Astrocyte (in vitro differentiated cells and primary cell): ENCODE results near the gene TNFAIP1. TPM values are rescaled to one million over a fixed set of nuclear protein-coding genes. Genes with fewer than 3 reads are reported as not detected.
A peak's percentile ranks its signal among the peaks of the same experiment; 100 is the strongest.

ENCODE experiments used
- DNase-seq: peaks from one replicate; pipeline ENCODE4 v3.0.0-alpha.2; 2010; ENCODE audit warnings: low read depth
- FAIRE-seq: peaks from 2 replicates; lab custom pipeline; 2011; peaks lifted over from hg19 to GRCh38; lab: Jason Lieb, UNC
- H2AFZ ChIP-seq: 2 replicates; pipeline ENCODE4 v1.6.0; 2012; ENCODE audit warnings: low read depth, low read length, inconsistent platforms
- H3K27ac ChIP-seq: 2 replicates; pipeline ENCODE4 v1.5.1; 2011; ENCODE audit warnings: low read depth, low read length, inconsistent platforms
- H3K27me3 ChIP-seq: 2 replicates; pipeline ENCODE4 v1.6.0; 2011; ENCODE audit warnings: low read length, inconsistent platforms; ENCODE audit not compliant: insufficient read depth
- H3K36me3 ChIP-seq: 2 replicates; pipeline ENCODE4 v1.5.1; 2011; ENCODE audit warnings: low read length, inconsistent platforms; ENCODE audit not compliant: insufficient read depth
- H3K4me1 ChIP-seq: 2 replicates; pipeline ENCODE4 v1.5.1; 2011; ENCODE audit warnings: low read length, inconsistent platforms; ENCODE audit not compliant: insufficient read depth
- H3K4me2 ChIP-seq: 2 replicates; pipeline ENCODE4 v1.6.0; 2012; ENCODE audit warnings: low read length, inconsistent platforms
- H3K4me3 ChIP-seq: 2 replicates; pipeline ENCODE4 v1.5.1; 2011; ENCODE audit warnings: low read depth, mild to moderate bottlenecking, low read length, inconsistent platforms; ENCODE audit not compliant: insufficient read depth
- H3K79me2 ChIP-seq: 2 replicates; pipeline ENCODE4 v1.6.0; 2012; ENCODE audit warnings: mild to moderate bottlenecking, low read length, inconsistent platforms; ENCODE audit not compliant: insufficient read depth
- H3K9ac ChIP-seq: 2 replicates; pipeline ENCODE4 v1.6.0; 2012; ENCODE audit warnings: mild to moderate bottlenecking, low read length, inconsistent platforms
- H3K9me3 ChIP-seq: 2 replicates; pipeline ENCODE4 v1.5.1; 2012; ENCODE audit warnings: low read depth, mild to moderate bottlenecking, low read length, inconsistent platforms; ENCODE audit not compliant: insufficient read depth
- H4K20me1 ChIP-seq: 2 replicates; pipeline ENCODE4 v1.6.0; 2012; ENCODE audit warnings: low read length, inconsistent platforms; ENCODE audit not compliant: insufficient read depth
- H3K27ac Mint-ChIP-seq: one replicate; pipeline ENCODE4 v1.8.0; 2021; ENCODE audit warnings: mild to moderate bottlenecking, mixed read lengths; ENCODE audit not compliant: unreplicated experiment
- H3K27me3 Mint-ChIP-seq: one replicate; pipeline ENCODE4 v1.8.0; 2021; ENCODE audit warnings: low read depth, mixed read lengths; ENCODE audit not compliant: unreplicated experiment
- H3K36me3 Mint-ChIP-seq: one replicate; pipeline ENCODE4 v1.8.0; 2021; ENCODE audit warnings: low read depth, mixed read lengths; ENCODE audit not compliant: unreplicated experiment
- H3K4me1 Mint-ChIP-seq: one replicate; pipeline ENCODE4 v1.8.0; 2021; ENCODE audit warnings: low read depth, mixed read lengths; ENCODE audit not compliant: unreplicated experiment
- H3K4me3 Mint-ChIP-seq: one replicate; pipeline ENCODE4 v1.8.0; 2021; ENCODE audit warnings: mild to moderate bottlenecking, moderate library complexity, mixed read lengths; ENCODE audit not compliant: unreplicated experiment
- H3K9me3 Mint-ChIP-seq: one replicate; pipeline ENCODE4 v1.8.0; 2021; ENCODE audit warnings: mild to moderate bottlenecking, mixed read lengths; ENCODE audit not compliant: unreplicated experiment
- CTCF ChIP-seq: IDR thresholded peaks from 2 replicates; pipeline ENCODE4 v1.5.1; 2011; ENCODE audit warnings: low read depth, mild to moderate bottlenecking, inconsistent platforms, low read length, moderate library complexity; ENCODE audit not compliant: insufficient read depth
- EZH2 ChIP-seq: IDR thresholded peaks from 2 replicates; pipeline ENCODE4 v1.6.1; 2012; ENCODE audit warnings: mild to moderate bottlenecking, low read length, inconsistent platforms; ENCODE audit not compliant: insufficient read depth
- total RNA-seq: library from RNA; stranded (reverse); gene quantifications from 2 replicates; pipeline ENCODE4 v1.2.1, GENCODE V29; 2021

The TNFAIP1 gene
- total RNA-seq, 1 donor from 2014 or later = 100 TPM

- peaks cover 33% of the 10 kb centered on the region for H4K20me1 ChIP-seq
- Mint-ChIP-seq H3K27me3 (peaks cover 60% of the 10 kb centered on the region), H3K27ac (no peak overlapping the region), H3K4me3 (peak overlapping the region; percentile 67), H3K9me3 (peaks cover 11% of the 10 kb centered on the region), H3K36me3 (peaks cover 27% of the 10 kb centered on the region), H3K4me1 (no peaks in the 10 kb centered on the region)
- H3K9me3 ChIP-seq = no peaks in the 10 kb centered on the region
- no peak overlapping the region for H3K27ac ChIP-seq
- peaks cover 6% of the 10 kb centered on the region for H3K4me1 ChIP-seq
- H3K4me3 ChIP-seq = no peak overlapping the region
- FAIRE-seq = no peak
- H3K36me3 ChIP-seq = no peaks in the 10 kb centered on the region
- H3K9ac ChIP-seq = no peak overlapping the region
- peak overlapping the region; percentile 44 for H3K4me2 ChIP-seq
- no peak for DNase-seq
- no peaks in the 10 kb centered on the region for H3K79me2 ChIP-seq
- H3K27me3 ChIP-seq = no peaks in the 10 kb centered on the region
- no peak overlapping the region for H2AFZ ChIP-seq
- TF ChIP-seq EZH2 (no peak), CTCF (no peak)
These were observed 48.9 kb downstream of the TNFAIP1 start for GRCh38 chr17:28384281-28385036.

- TF ChIP-seq CTCF (no peak), EZH2 (no peak)
- no peak overlapping the region for H2AFZ ChIP-seq
- no peak overlapping the region for H3K4me2 ChIP-seq
- H3K9ac ChIP-seq = no peak overlapping the region
- DNase-seq = no peak
- H4K20me1 ChIP-seq = peaks cover 31% of the 10 kb centered on the region
- no peak overlapping the region for H3K27ac Mint-ChIP-seq
- H3K4me1 ChIP-seq = peaks cover 6% of the 10 kb centered on the region
- H3K4me3 Mint-ChIP-seq = no peak overlapping the region
- no peaks in the 10 kb centered on the region for H3K9me3 ChIP-seq
- H3K27me3 ChIP-seq = no peaks in the 10 kb centered on the region
- no peaks in the 10 kb centered on the region for H3K4me1 Mint-ChIP-seq
- no peak overlapping the region for H3K4me3 ChIP-seq
- H3K9me3 Mint-ChIP-seq = peaks cover 11% of the 10 kb centered on the region
- H3K36me3 Mint-ChIP-seq = peaks cover 31% of the 10 kb centered on the region
- H3K36me3 ChIP-seq = no peaks in the 10 kb centered on the region
- FAIRE-seq = no peak
- no peak overlapping the region for H3K27ac ChIP-seq
- no peaks in the 10 kb centered on the region for H3K79me2 ChIP-seq
- H3K27me3 Mint-ChIP-seq = peaks cover 59% of the 10 kb centered on the region
These were observed 49.5 kb downstream of the TNFAIP1 start for GRCh38 chr17:28385037-28385400.

GRCh38 chr17:28385406-28385805, 49.8 kb downstream of the TNFAIP1 start:
- Mint-ChIP-seq H3K36me3 (peaks cover 32% of the 10 kb centered on the region), H3K27ac (no peak overlapping the region), H3K27me3 (peaks cover 55% of the 10 kb centered on the region), H3K4me1 (no peaks in the 10 kb centered on the region), H3K4me3 (no peak overlapping the region), H3K9me3 (peaks cover 8% of the 10 kb centered on the region)
- Histone ChIP-seq H3K4me1 (peaks cover 6% of the 10 kb centered on the region), H3K27ac (no peak overlapping the region), H4K20me1 (peaks cover 27% of the 10 kb centered on the region), H3K4me2 (no peak overlapping the region), H3K9me3 (no peaks in the 10 kb centered on the region), H3K27me3 (no peaks in the 10 kb centered on the region), H3K36me3 (no peaks in the 10 kb centered on the region), H2AFZ (no peak overlapping the region), H3K4me3 (no peak overlapping the region), H3K79me2 (no peaks in the 10 kb centered on the region), H3K9ac (no peak overlapping the region)
- FAIRE-seq (no peak), DNase-seq (no peak)
- TF ChIP-seq EZH2 (no peak), CTCF (no peak)
